Epithelial cell of esophagus (primary cell): ENCODE measurements around the gene GAGE12E.
"Not testable (repeated sequence)": the region's sequence is repeated elsewhere in the genome, so short reads cannot be mapped to it uniquely, and the experiment has no call there.

Experiments
- DNase-seq: peaks from one replicate; pipeline ENCODE4 v3.0.0; 2010; ENCODE audit warnings: low read depth
- H3K4me3 ChIP-seq: 2 replicates; pipeline ENCODE4 v1.5.1; 2011; ENCODE audit warnings: mild to moderate bottlenecking, low read length, control low read depth

The GAGE12E gene

GRCh38 chrX:49550989-49551388 is at the start of gene GAGE12E:
GAGE12E (plus strand) TSS chrX:49551289; CDS start chrX:49552444, 1,155 bp downstream.
- H3K4me3 ChIP-seq, DNase-seq: not testable (repeated sequence)

- H3K4me3 ChIP-seq, DNase-seq: not testable (repeated sequence)
Measured at GRCh38 chrX:49531877-49532276, 19.2 kb upstream of the GAGE12E start, which contains the start of gene GAGE12C. GAGE12C (plus strand) TSS chrX:49532177; CDS start chrX:49533332, 1,155 bp downstream.

- H3K4me3 ChIP-seq, DNase-seq: not testable (repeated sequence)
Measured at GRCh38 chrX:49541433-49541832, 9.7 kb upstream of the GAGE12E start, which contains the start of gene GAGE12D. GAGE12D (plus strand) TSS chrX:49541733; CDS start chrX:49542888, 1,155 bp downstream.

- H3K4me3 ChIP-seq, DNase-seq: not testable (repeated sequence)
Measured at GRCh38 chrX:49560542-49560941, 9.5 kb downstream of the GAGE12E start, which contains the start of gene GAGE12F. GAGE12F (plus strand) TSS chrX:49560842; CDS start chrX:49561997, 1,155 bp downstream.

- DNase-seq, H3K4me3 ChIP-seq: not testable (repeated sequence)
Measured at GRCh38 chrX:49568728-49569127, 17.6 kb downstream of the GAGE12E start.

- not testable (repeated sequence) for H3K4me3 ChIP-seq, DNase-seq
Measured at GRCh38 chrX:49569152-49569551, 18.1 kb downstream of the GAGE12E start.

GRCh38 chrX:49570100-49570499 is 19.0 kb downstream of the GAGE12E start, which contains the start of gene GAGE12G:
GAGE12G (plus strand) TSS chrX:49570400; CDS start chrX:49571555, 1,155 bp downstream.
- not testable (repeated sequence) for H3K4me3 ChIP-seq, DNase-seq

GRCh38 chrX:49579649-49580048 is 28.6 kb downstream of the GAGE12E start, which contains the start of gene GAGE12H:
GAGE12H (plus strand) TSS chrX:49579949; CDS start chrX:49581104, 1,155 bp downstream.
- H3K4me3 ChIP-seq, DNase-seq: not testable (repeated sequence)

GRCh38 chrX:49589196-49589595 is 38.1 kb downstream of the GAGE12E start, which contains the start of gene GAGE2A:
GAGE2A (plus strand) TSS chrX:49589496; CDS start chrX:49590651, 1,155 bp downstream.
- not testable (repeated sequence) for DNase-seq

GRCh38 chrX:49589769-49590478 is 38.8 kb downstream of the GAGE12E start:
- DNase-seq, H3K4me3 ChIP-seq: not testable (repeated sequence)

More at GRCh38 chrX:49589196-49589595, 38.1 kb downstream of the GAGE12E start, which contains the start of gene GAGE2A:
- not testable (repeated sequence) for H3K4me3 ChIP-seq

- not testable (repeated sequence) for DNase-seq, H3K4me3 ChIP-seq
Measured at GRCh38 chrX:49590488-49590887, 39.4 kb downstream of the GAGE12E start.

GRCh38 chrX:49598720-49599119 is 47.6 kb downstream of the GAGE12E start, which contains the start of gene GAGE1:
GAGE1 (plus strand) TSS chrX:49599020; CDS start chrX:49600175, 1,155 bp downstream.
- DNase-seq, H3K4me3 ChIP-seq: not testable (repeated sequence)
